Dermis microvascular lymphatic vessel endothelial cell (primary cell): Measurements from ENCODE around the gene CDK5RAP2. TPM values are rescaled to one million over a fixed set of nuclear protein-coding genes. Genes with fewer than 3 reads are reported as not detected.
A peak's percentile ranks its signal among the peaks of the same experiment; 100 is the strongest.

Experiments
- DNase-seq, 2 donors: peaks; one replicate each; pipeline versions ENCODE4 v3.0.0 to v3.0.0-alpha.2; 2010; ENCODE audit warnings: low read depth in 2 of 2
- total RNA-seq: library from RNA; depleted of rRNA; stranded (reverse); fragments of >200 nt; gene quantifications from 2 replicates; pipeline ENCODE4 v1.2.1, GENCODE V29; 2014

Gene CDK5RAP2
- total RNA-seq, result 18.7 and 19.0 TPM in 2 replicates

DNA sequence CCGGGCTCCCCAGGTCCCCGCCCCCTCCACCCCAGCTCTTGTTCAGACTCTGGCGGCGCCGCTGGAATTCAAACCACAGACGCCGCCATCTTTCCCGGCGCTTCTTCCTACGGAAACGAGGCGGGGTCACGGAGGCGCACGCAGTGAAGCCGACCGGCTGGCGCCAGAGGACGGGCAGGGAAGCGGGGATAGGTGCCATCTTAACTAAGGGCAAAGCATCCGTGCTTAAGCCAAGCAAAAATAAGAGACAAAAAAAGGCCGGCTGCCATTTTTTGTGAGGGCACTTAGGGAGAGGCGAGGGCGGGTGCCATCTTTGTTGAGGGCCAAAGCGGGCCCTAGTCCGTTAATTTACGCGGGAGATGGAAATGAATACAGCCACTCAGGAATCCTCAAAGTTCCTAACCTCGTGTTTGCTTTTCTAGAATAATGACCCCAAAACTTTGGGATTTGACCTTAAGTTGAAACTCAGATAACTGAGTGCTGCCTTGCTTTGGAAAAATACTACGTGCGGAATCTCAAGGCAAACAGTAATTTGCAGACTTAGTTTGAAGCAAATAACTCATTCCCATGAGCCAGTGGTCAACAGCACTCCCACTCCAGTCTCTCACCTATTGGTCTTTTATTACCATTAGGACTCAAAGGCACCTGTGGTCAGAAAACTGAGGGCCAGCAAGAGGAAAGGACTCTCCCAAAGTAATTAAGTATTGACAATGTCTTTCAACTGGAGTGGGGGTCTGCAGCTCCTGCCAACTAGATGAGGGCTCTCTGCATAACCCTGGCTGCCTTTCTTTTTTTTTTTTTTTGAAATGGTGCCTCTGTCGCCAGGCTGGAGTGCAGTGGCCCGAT lies at the start of gene CDK5RAP2:
CDK5RAP2 (minus strand) TSS at position 117 of the 846 bp plus-strand sequence. CDS start 189 bp downstream, outside the sequence.
- DNase-seq, result peak; percentile 96

DNA sequence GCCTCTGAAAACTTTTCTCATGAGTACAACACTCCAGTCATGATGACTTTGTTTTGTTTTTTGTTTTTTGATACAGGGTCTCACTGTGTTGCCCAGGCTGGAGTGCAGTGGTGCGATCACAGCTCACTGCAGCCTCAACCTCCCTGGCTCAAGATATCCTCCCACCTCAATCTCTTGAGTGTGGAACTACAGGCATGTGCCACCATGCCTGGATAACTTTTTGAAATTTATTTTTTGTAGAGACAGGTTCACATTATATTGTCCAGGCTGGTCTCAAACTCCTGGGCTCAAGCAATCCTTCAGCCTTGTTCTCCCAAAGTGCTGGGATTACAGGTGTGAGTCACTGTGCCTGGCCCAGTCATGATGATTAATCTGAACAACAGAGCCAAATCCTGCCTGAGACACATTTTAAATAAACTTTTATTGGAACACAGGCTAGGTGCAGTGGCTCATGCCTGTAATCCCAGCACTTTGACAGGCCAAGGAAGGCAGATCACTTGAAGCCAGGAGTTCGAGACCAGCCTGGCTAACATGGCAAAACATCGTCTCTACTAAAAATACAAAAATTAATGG lies 49.0 kb upstream of the CDK5RAP2 start:
- peak in 1 of 2 donors; percentile 17 for DNase-seq

DNA sequence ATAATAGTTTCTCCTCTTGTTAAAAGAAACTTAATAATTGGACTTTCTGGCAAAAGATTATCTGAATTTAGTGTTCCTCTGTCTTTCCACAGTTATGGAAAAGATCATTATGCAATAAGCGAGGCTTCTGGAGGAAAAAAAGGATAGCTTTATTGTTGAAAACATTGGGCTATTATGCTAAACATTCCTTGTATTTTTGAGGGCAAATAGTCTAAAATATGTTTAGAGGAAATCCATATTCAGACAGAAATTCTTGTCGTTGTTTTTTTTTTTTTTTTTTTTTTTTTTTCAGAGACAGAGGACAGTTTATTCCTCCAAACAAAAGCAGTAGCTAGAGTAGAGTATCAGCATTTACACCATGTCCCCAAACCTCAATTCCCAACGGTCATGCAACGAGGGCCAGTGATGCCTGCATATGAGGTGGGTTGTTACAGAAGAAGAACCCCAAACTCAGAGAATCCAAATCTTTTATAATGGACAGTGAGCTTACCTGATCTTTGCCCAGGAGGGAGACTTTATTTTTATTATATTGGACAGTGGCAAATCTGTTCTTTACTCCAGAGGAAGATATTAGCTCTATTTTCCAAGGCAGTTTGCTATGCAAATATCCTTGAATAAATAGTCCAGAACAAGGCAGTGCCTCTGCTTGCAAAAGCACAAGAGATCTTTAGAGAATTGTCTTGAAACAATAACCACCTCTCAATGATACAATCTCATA lies 48.4 kb upstream of the CDK5RAP2 start:
- no peak for DNase-seq

DNA sequence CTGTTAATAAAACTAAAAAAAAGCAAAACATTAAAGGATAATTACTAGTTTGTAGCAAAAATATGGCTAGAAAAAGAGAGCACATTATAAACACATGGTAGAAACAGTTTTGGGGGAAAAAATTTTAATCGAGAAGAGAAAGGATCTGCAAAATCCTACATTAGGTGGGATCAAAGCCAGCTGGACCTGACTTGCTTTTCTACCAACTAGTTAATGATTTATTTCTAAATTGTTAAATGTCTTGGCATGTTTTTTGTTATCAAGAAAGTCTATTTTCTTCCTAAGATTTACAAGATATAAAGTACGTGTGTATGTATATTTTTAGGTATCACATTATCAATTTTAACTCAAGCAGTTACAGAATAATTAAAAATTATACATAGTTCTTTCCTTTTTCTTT lies 47.1 kb upstream of the CDK5RAP2 start:
- DNase-seq, result no peak

DNA sequence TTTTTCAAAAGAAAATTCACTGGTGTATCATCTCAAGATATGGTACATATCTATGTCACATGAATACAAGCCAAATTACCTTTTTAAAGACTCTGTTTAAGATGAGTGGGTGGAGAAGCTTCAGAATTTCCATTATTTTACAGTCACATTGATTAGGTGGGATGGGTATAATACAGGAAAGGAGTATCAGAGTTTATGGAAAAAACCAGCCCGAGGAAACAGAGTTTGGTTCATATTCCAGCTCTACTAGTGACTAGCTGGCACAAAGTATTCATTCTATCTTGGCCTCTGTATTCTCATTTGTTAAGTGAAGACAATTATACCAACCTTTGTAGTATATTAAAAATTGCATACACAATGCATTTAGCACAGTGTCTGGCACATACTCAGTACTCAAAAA lies 46.5 kb upstream of the CDK5RAP2 start:
- no peak for DNase-seq

DNA sequence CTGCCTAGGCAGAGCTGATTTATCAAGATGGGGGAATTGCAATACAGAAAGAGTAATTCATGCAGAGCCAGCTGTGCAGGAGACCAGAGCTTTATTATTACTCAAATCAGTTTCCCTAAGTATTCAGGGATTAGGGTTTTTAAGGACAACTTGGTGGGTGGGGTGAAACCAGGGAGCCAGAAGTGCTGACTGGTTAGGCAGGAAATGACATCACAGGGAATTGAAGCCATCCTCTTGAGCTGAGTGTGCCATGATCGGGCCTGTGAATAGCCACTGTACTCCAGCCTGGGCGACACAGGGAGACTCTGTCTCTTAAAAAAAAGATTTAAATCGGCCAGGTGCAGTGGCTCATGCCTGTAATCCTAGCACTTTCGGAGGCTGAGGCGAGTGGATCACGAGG lies 45.3 kb upstream of the CDK5RAP2 start:
- no peak for DNase-seq

DNA sequence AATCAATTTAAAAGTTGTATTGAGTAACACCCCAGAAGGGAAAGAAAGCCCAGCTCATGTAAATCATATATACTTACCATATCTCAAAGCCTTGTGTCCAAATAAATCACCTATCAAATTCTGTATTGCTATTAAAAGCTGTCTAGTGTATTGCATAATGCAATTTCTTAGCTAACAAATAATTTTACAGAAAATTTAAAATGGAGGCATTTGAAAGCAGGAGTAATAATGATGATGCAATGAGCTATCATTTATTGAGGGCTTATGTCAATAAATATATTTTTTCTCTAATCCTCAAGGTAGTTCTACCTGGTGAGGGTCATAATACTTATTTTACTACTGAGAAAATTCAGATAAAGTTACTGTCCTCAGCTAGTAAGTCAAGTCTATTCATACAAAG lies 42.8 kb upstream of the CDK5RAP2 start:
- DNase-seq, result no peak

DNA sequence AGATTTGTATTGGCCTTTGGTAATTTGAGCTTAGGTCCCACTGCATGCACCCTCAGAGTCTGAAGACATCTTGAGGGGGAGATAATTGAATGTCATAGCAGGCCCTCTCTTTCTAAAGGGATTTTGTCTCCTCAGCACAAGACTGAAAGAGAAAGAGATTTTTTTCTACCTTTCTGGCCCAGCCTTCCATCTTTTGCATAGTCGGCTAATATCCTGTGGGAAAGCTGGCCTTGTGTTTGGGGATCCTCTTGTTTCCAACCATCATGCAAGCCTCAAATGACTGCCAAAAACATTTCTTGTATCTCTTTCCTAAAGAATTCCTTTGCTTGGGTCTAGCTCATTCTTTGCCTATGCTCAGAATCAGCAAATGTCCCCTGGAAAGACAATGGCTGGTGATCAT lies 42.0 kb upstream of the CDK5RAP2 start:
- DNase-seq, result no peak

DNA sequence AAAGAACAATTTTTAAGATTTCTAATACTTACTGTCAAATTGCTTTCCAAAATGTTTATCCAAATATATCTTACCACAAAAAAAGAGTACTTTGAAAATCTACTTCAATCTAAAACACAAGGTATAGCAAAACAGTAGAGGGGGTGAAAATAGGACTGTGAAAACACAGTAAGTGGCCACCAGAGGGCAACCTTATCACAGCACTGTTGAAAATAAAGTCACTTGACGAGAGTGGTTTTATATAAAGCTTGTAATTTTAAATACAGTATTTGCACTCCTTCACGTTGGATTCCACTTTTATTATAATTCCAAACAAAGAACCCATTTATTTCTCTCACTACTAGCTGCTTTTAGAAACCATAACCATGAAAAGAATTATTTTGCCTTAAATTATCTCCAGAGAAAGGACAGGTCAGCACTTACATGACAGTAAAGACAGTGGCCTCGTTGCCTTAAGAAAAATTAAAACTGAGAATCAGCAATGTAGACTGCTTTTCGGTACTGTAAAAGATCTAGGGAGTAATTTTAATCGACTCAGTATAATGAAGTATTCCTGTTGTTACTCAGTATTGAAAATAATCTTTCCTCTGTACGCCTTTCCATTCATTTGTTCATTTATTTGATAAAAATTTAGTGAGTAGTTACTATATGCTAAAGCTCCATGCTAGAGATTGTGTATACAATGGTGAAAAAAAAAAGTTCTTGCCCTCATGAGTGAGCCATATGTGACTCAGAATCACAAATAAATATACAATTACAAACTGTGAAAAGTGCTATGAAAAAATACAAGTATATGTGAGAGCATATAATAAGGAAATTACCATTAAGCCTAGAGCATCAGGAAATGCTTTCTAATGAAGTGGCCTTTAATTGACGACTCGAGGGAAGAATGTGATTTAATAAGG lies 40.0 kb upstream of the CDK5RAP2 start:
- DNase-seq, result peak; percentile 69 to 77

DNA sequence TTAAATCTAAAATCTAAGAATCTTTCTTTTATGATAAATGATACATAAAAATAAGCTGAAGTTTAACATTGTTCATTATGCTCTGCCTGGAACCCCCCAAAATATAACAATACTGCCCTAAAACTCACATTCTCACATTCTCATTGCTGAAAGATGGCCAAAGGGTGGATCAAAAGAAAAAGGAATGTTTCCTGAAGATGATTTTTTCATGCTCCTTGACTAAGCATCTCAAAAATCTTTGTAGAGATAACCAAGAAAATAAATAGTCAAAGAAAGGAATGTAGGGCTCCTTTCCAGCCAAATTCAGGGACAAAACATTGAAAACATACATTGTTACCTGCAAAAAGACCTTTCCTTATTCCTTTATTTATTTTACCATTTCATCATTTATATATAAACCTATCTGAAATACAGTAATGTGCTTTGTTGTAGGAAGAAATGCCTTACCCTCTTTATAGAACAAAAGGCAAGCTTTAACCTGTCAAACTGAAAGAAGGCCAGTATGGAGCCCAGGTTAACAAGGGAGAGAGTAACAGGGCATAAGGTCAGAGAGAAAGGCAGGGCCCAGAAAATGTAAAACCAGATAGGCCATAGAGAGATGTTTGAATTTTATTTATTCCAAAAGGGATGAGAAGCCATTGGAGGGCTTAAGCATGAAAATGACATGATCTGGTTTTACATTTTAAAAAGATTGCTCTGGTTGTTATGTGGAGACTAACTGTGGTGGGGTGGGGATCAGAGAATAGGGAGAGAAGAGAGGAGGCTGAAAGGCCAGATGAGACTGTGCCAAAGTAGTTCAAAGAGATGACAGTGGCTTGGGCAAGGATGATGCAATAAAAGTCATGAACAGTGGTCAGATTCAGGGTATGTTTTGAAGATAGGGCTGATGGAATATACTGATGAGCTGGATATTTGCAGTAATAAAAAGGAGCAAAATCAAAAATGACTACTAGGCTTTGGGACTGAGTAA lies 37.3 kb upstream of the CDK5RAP2 start:
- DNase-seq, result no peak

DNA sequence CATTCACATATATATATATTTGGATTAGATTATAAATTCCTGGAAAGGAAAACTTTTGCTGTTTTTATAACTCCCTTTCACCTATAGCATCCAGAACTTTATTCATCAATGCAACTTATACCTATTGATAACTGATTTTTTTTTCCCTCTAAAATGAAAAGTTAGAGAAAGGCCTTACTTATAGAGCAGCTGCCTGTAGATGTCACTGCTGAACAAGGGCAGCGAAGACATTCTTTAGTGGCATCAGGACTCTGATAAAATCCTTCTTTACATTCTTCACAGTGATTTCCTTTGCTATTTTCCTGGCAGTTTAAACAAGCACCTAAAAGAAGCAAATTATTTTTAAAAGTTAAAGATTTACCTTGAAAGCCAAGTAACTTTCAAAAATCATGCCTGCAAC lies 32.3 kb upstream of the CDK5RAP2 start:
- peak in 1 of 2 donors; percentile 14 for DNase-seq

DNA sequence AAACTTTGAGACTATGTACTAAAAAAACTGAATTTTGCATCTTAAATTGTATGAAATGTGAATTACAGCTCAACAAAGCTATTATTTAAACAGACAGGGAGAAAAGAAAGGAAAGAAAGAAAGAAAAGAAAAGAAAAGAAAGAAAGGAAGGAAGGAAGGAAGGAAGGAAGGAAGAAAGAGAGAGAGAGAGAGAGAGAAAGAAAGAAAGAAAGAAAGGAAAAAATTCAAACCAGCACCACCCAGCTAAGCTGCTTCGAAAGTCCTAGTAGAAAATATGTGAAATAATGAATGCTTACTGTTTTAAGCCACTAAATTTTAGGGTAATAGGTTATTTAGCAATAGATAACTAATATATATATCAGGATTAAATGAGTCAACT lies 31.7 kb upstream of the CDK5RAP2 start:
- no peak for DNase-seq

DNA sequence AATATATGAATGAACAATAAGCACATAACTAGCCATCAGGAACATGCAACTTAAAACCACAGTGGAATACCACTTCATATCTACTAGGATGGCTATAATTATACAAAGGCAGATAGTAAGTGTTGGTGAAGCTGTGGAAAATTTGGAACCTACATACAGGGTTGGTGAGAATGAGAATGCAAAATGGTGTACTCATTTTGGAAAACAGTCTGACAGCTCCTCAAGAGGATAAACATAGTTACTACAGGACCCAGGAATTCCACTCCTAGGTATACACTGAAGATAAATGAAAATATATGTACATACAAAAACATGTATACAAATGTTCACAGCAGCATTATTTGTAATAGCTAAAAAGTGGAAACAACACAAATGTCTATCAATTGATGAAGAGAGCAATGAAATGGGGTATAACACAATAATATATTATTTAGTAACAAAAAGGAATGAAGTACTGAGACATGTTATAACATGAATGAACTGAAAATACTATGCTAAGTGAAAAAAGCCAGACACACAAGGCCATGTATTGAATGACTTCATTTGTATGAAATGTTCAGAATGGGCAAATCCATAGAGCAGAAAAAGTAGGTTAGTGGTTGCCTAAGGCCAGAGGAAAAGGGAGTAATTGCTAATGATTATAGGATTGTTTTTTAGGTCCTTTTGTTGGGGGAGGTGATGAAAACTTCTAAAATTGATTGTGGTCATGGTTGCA lies 31.2 kb upstream of the CDK5RAP2 start:
- no peak for DNase-seq

DNA sequence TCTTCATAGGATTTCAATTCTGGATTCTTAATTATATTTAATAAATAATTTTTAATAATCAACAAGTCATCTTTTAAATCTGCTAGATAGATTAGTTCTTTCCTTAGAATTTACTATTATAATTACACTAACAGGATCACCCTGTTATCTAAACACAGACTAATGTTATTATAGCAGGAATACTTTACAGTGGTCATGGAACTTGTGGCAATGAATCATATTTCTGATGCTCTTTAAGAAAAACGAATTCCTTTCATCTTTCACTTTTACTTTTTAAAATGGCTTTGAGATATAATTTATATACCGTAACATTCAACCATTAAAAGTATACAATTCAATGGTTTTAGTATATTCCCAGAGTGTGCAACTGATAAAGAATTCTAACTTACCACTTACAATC lies 29.7 kb upstream of the CDK5RAP2 start:
- DNase-seq, result no peak

DNA sequence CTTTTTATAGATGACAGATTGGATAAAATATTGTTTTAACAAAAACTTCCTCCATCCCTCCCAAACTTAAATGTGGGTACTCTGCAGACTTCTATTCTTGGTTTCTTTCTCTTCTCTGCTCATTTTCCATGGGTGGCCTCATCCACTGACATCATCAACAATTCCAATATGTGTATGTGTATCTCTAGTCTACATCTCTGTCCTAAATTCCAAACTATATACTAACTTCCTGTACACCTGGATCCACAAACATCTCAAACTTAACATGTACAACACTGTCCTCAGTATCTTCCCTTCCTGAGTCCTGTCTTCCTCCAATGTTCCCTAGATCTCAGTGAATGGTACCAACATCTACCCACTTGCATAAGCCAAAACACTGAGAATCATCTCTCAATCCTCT lies 28.5 kb upstream of the CDK5RAP2 start:
- peak in 1 of 2 donors; percentile 8 for DNase-seq

DNA sequence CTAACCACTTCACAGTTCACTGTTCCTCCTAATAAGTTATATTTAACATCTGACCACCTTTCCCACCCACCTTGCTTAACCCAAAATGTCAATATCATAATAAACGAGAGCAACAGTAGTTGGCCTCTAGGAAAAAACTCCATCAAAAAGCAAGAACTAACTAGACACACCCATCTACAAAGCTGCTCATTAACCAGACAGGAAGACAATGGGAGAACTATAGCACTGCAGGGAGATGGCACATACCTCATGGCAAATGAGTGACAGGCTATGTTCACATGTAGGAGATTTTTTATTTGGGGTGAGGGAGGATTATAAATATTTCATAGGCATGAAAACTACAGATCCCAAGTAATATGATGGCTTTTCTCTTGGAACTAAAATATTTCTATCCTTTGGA lies 23.6 kb upstream of the CDK5RAP2 start:
- no peak for DNase-seq

DNA sequence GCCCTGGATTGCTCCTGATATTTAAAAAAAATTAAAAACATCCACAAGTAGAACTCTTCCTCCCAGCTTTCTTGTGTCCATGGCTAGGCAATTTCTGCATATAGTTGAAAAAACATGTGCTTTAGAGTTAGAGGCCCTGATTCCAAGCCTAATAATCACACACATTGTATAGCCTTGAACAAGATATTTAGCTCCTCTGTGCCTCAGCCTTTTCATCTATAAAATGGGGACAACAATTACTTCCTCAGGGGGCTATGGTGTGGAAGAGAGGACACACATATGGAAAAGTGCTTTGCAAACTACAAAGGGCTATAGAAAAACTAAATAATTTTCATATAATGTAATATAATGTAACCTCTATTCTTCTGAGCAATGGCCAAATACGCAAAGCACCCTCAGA lies 23.0 kb upstream of the CDK5RAP2 start:
- DNase-seq, result no peak

DNA sequence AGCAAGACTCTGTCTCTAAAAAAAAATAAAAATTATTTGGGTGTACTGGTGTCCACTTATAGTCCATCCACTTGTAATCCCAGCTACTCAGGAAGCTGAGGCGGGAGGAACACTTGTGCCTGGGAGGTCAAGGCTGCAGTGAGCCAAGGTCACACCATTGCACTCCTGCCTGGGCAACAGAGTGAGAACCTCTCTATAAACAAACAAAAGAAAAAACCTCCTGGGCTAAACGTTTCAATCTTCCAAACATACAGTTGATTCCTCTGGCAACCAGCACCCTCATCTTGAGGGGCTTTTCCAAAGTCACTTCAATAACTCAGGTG lies 13.9 kb upstream of the CDK5RAP2 start:
- no peak for DNase-seq

DNA sequence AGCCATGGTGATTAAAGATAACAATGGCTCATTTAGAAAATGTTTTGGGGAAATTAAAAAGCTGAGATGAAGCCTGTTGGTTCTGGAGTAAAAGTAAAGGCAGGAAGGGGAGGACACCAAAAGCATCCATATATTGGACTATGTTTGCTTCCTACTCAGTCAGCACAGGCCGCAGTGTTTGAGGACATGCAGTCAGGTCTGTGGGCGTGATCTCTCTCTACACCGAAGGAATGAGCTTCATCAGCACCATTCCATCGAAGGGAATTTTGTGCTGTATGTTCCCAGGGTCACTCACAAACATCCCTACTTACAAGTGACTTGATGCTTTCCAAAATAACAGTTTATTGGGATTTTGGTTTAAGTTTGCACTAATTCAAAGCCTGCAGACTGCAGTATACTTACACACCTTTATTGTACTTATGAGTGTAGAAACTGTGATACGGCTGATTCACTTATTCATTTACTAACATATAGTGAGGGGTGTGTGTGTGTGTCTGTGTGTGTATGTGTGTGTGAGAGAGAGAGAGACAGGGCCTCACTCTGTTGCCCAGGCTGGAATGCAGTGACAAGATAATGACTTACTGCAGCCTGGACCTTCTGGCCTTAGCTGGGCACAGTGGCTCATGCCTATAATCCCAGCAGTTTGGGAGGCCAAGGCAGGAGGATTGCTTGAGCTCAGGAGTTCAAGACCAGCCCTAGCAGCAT lies 13.4 kb upstream of the CDK5RAP2 start:
- no peak for DNase-seq
